T-helper 9 cell (primary cell): Measurements from ENCODE around the gene PI4KB.
A peak's percentile ranks its signal among the peaks of the same experiment; 100 is the strongest.
"Not testable (repeated sequence)": the region's sequence is repeated elsewhere in the genome, so short reads cannot be mapped to it uniquely, and the experiment has no call there.

Experiments used
- DNase-seq: peaks from one replicate; pipeline ENCODE4 v3.0.0-alpha.2; 2020
- total RNA-seq, 2 donors: gene quantifications; one replicate each; lab custom pipeline; 2026; lab: John Stamatoyannopoulos, UW

Gene PI4KB
- 107 to 144 reads per million in 2 donors for total RNA-seq

GRCh38 chr1:151327223-151327902, at the start of gene PI4KB:
PI4KB (minus strand) TSS chr1:151327416; CDS start chr1:151316481, 10,935 bp downstream.
- DNase-seq = peak; percentile 76

- DNase-seq = no peak
These were observed 46.0 kb upstream of the PI4KB start for GRCh38 chr1:151373196-151373595.

GRCh38 chr1:151372058-151372934, 45.1 kb upstream of the PI4KB start, which contains the start of gene SELENBP1:
SELENBP1 (minus strand) TSS chr1:151372705; CDS start chr1:151372641, 64 bp downstream.
- DNase-seq = no peak

- no peak for DNase-seq
These were observed 44.3 kb upstream of the PI4KB start for GRCh38 chr1:151371370-151372057.

GRCh38 chr1:151370211-151370911, 43.1 kb upstream of the PI4KB start:
- DNase-seq = no peak

GRCh38 chr1:151369621-151370048, 42.4 kb upstream of the PI4KB start:
- no peak for DNase-seq

- no peak for DNase-seq
These were observed 42.0 kb upstream of the PI4KB start for GRCh38 chr1:151369302-151369610.

- DNase-seq = no peak
These were observed 41.4 kb upstream of the PI4KB start for GRCh38 chr1:151368393-151369301.

- no peak for DNase-seq
These were observed 40.6 kb upstream of the PI4KB start for GRCh38 chr1:151367658-151368392.

- no peak for DNase-seq
These were observed 37.8 kb upstream of the PI4KB start for GRCh38 chr1:151364996-151365395.

GRCh38 chr1:151362308-151363155, 35.3 kb upstream of the PI4KB start:
- no peak for DNase-seq

GRCh38 chr1:151361883-151362282, 34.7 kb upstream of the PI4KB start:
- no peak for DNase-seq

GRCh38 chr1:151356696-151357095, 29.5 kb upstream of the PI4KB start:
- DNase-seq = no peak

- no peak for DNase-seq
These were observed 25.0 kb upstream of the PI4KB start for GRCh38 chr1:151352021-151352718.

GRCh38 chr1:151350323-151350722, 23.1 kb upstream of the PI4KB start:
- DNase-seq = not testable (repeated sequence)

GRCh38 chr1:151347523-151348246, 20.5 kb upstream of the PI4KB start:
- no peak for DNase-seq

GRCh38 chr1:151346769-151347522, 19.7 kb upstream of the PI4KB start, which contains the start of gene RFX5:
RFX5 (minus strand) TSS chr1:151347252; CDS start chr1:151346320, 932 bp downstream.
- DNase-seq = peak; percentile 86
